ENCODE measurements around the gene GCG.

DNA sequence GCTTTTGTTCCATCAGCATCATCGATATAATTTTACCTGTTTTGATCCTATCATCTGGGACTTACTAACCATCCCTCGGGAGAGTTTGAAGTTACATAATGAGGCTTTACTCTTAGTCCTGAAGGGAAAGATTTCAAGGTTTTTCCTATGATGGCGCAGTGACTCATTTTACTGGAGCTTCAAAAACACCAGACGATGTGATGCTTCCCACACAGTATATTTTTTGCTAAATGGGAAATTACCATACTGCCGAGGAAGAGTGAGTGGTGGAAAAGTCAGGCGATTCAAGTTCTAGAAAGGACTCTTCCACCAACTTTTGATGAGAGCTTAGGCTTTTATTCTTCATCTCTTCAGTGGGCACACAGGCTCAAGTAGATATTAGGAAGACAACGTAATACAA, 44.6 kb upstream of the GCG start:
- TF ChIP-seq CTCF (optimal IDR thresholded peaks at IDR 0.05 in 1 of 3, IDR thresholded peaks at IDR 0.05 in 1 of 3, conservative IDR thresholded peaks at IDR 0.05 in 1 of 3; ENCODE audit: extremely low read depth in 1 of 3, insufficient read depth in 2 of 3, low read length in 3 of 3) = no peak
- no peak for TF ChIP-seq EZH2 (IDR thresholded peaks at IDR 0.05; ENCODE audit: low read length)

All from keratinocyte (primary cell).